GM12878 (cell line): ENCODE results near the gene MIEN1.

ENCODE experiments used
- CBX5 ChIP-seq: sonication (generic); IDR thresholded peaks from 2 replicates; pipeline ENCODE4 v1.6.1; 2016; ENCODE audit warnings: low read depth, moderate library complexity, mild to moderate bottlenecking, inconsistent platforms
- CTCF ChIP-seq, 3 experiments: IDR thresholded peaks in 2 of 3; conservative IDR thresholded peaks in 1 of 3; 2 replicates each; pipeline ENCODE4 v1.5.1; 2011; ENCODE audit warnings: low read depth in 3 of 3, low read length in 3 of 3, mild to moderate bottlenecking in 3 of 3, control low read depth in 2 of 3, moderate library complexity in 2 of 3, inconsistent platforms in 1 of 3, mixed read lengths in 1 of 3; ENCODE audit not compliant: control insufficient read depth in 2 of 3, insufficient read depth in 1 of 3; ENCODE audit errors: extremely low read depth in 1 of 3
- ELK1 ChIP-seq: IDR thresholded peaks from 2 replicates; pipeline ENCODE4 v1.6.1; 2012; ENCODE audit warnings: low read depth, low read length, improper control_type of control experiment
- EP300 ChIP-seq, 2 experiments: fragments of 150-350 bp in 1 of 2; IDR thresholded peaks; 2 replicates each; pipeline ENCODE4 v1.6.1; 2011 to 2012; ENCODE audit warnings: low read depth in 2 of 2, low read length in 2 of 2, borderline replicate concordance in 1 of 2, improper control_type of control experiment in 1 of 2, inconsistent platforms in 1 of 2; ENCODE audit not compliant: control insufficient read depth in 1 of 2
- EZH2 ChIP-seq: IDR thresholded peaks from 2 replicates; pipeline ENCODE4 v1.6.1; 2012; ENCODE audit warnings: low read depth, mild to moderate bottlenecking, control low read depth, inconsistent platforms, low read length, borderline replicate concordance; ENCODE audit not compliant: control insufficient read depth
- MXI1 ChIP-seq: fragments of 150-350 bp; IDR thresholded peaks from 2 replicates; pipeline ENCODE4 v1.6.1; 2011; ENCODE audit warnings: low read depth, mild to moderate bottlenecking, inconsistent platforms, low read length, improper control_type of control experiment
- POLR2AphosphoS2 ChIP-seq: IDR thresholded peaks from 2 replicates; pipeline ENCODE4 v1.6.1; 2011; ENCODE audit warnings: low read depth, mild to moderate bottlenecking, low read length, improper control_type of control experiment, moderate library complexity
- RAD21 ChIP-seq: IDR thresholded peaks from 2 replicates; pipeline ENCODE4 v1.6.1; 2011; ENCODE audit warnings: mild to moderate bottlenecking, low read depth, low read length, moderate library complexity; ENCODE audit not compliant: insufficient read depth
- RFX5 ChIP-seq: IDR thresholded peaks from 2 replicates; pipeline ENCODE4 v1.6.1; 2011; ENCODE audit warnings: low read depth, low read length, improper control_type of control experiment
- TAF1 ChIP-seq: IDR thresholded peaks from 2 replicates; pipeline ENCODE4 v1.6.1; 2011; ENCODE audit warnings: mild to moderate bottlenecking, low read depth, low read length, borderline replicate concordance
- YY1 ChIP-seq: IDR thresholded peaks from 2 replicates; pipeline ENCODE4 v1.6.1; 2011; ENCODE audit warnings: low read depth, mild to moderate bottlenecking, low read length

GRCh38 chr17:39726617-39727016 is 3.7 kb downstream of the MIEN1 start:
- TF ChIP-seq CTCF (IDR thresholded peaks at IDR 0.05 in 2 of 3, conservative IDR thresholded peaks at IDR 0.05 in 1 of 3; ENCODE audit: control insufficient read depth in 2 of 3, extremely low read depth in 1 of 3, insufficient read depth in 1 of 3, low read depth in 3 of 3, low read length in 3 of 3) (no peak), EP300 (IDR thresholded peaks at IDR 0.05; ENCODE audit: borderline replicate concordance in 1 of 2, control insufficient read depth in 1 of 2, low read depth in 2 of 2, low read length in 2 of 2) (no peak), POLR2AphosphoS2 (no peak), TAF1 (no peak), MXI1 (no peak), CBX5 (no peak), EZH2 (no peak), ELK1 (no peak), YY1 (no peak), RFX5 (no peak), RAD21 (no peak)
